ENCODE results near the gene PDIA5. TPM values are rescaled to one million over a fixed set of nuclear protein-coding genes. Genes with fewer than 3 reads are reported as not detected.
"Not testable (repeated sequence)": the region's sequence is repeated elsewhere in the genome, so short reads cannot be mapped to it uniquely, and the experiment has no call there.

Gene PDIA5
- total RNA-seq, 2 experiments from 2014 or later: 7.1 to 7.2 TPM

GRCh38 chr3:123112232-123112631 is 45.4 kb downstream of the PDIA5 start:
- POLR2A ChIA-PET: no interaction called here
- H3K9me3 Mint-ChIP-seq: no peaks in the 10 kb centered on the region
- no peak overlapping the region for H3K4me3 Mint-ChIP-seq
- peaks cover 3% of the 10 kb centered on the region for H3K36me3 Mint-ChIP-seq
- ATAC-seq (ENCODE audit: low read depth): no peak
- DNase-seq: no peak
- peaks cover 13% of the 10 kb centered on the region for H3K4me1 Mint-ChIP-seq
- H3K27me3 Mint-ChIP-seq: no peaks in the 10 kb centered on the region
- no peak overlapping the region for H3K27ac Mint-ChIP-seq

DNA sequence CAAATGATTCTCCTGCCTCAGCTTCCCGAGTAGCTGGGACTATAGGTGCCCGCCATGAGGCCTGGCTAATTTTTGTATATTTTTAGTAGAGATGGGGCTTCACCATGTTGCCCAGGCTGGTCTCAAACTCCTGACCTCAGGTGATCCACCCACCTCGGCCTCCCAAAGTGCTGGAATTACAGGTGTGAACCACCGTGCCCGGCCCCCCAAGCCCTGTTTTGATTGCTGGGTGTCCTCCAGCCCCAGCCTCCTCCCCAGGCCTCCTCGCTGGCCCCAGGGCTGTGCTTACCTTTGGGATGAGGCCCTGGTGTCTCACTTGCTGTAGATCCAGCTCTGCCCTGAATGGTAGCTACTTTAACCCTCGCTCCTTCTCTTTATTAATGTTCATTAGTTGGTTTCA is 45.8 kb downstream of the PDIA5 start:
- H3K9me3 Mint-ChIP-seq; H3K36me3 Mint-ChIP-seq; H3K4me3 Mint-ChIP-seq; POLR2A ChIA-PET; H3K27me3 Mint-ChIP-seq; H3K27ac Mint-ChIP-seq; ATAC-seq (ENCODE audit: low read depth); DNase-seq: not testable (repeated sequence)
- peaks cover 13% of the 10 kb centered on the region for H3K4me1 Mint-ChIP-seq

GRCh38 chr3:123113889-123114450 is 47.1 kb downstream of the PDIA5 start:
- Mint-ChIP-seq H3K27ac (peak overlapping the region; percentile 20), H3K9me3 (no peaks in the 10 kb centered on the region), H3K4me1 (peaks cover 13% of the 10 kb centered on the region), H3K27me3 (no peaks in the 10 kb centered on the region), H3K4me3 (no peak overlapping the region), H3K36me3 (peaks cover 2% of the 10 kb centered on the region)
- POLR2A ChIA-PET: no interaction called here
- peak; percentile 57 for ATAC-seq (ENCODE audit: low read depth)
- no peak for DNase-seq

- DNase-seq: no peak
- H3K9me3 Mint-ChIP-seq: no peaks in the 10 kb centered on the region
- POLR2A ChIA-PET: no interaction called here
- no peak overlapping the region for H3K4me3 Mint-ChIP-seq
- H3K27ac Mint-ChIP-seq: no peak overlapping the region
- peaks cover 11% of the 10 kb centered on the region for H3K4me1 Mint-ChIP-seq
- peaks cover 2% of the 10 kb centered on the region for H3K36me3 Mint-ChIP-seq
- no peak for ATAC-seq (ENCODE audit: low read depth)
- no peaks in the 10 kb centered on the region for H3K27me3 Mint-ChIP-seq
These were observed 49.3 kb downstream of the PDIA5 start for GRCh38 chr3:123116116-123116515.

- Mint-ChIP-seq H3K9me3 (no peaks in the 10 kb centered on the region), H3K27me3 (no peaks in the 10 kb centered on the region), H3K36me3 (peaks cover 2% of the 10 kb centered on the region), H3K27ac (no peak overlapping the region), H3K4me1 (peaks cover 4% of the 10 kb centered on the region), H3K4me3 (no peak overlapping the region)
- ATAC-seq (ENCODE audit: low read depth): no peak
- POLR2A ChIA-PET: no interaction called here
- no peak for DNase-seq
These were observed 52.6 kb downstream of the PDIA5 start for GRCh38 chr3:123119388-123119787.

GRCh38 chr3:123119802-123120201 is 53.0 kb downstream of the PDIA5 start:
- Mint-ChIP-seq H3K27ac (no peak overlapping the region), H3K27me3 (no peaks in the 10 kb centered on the region), H3K4me1 (peaks cover 2% of the 10 kb centered on the region), H3K36me3 (peaks cover 2% of the 10 kb centered on the region), H3K4me3 (no peak overlapping the region), H3K9me3 (no peaks in the 10 kb centered on the region)
- POLR2A ChIA-PET: no interaction called here
- ATAC-seq (ENCODE audit: low read depth) (no peak), DNase-seq (no peak)

- Mint-ChIP-seq H3K4me1 (peaks cover 2% of the 10 kb centered on the region), H3K27me3 (no peaks in the 10 kb centered on the region), H3K4me3 (no peak overlapping the region), H3K27ac (no peak overlapping the region), H3K36me3 (peaks cover 2% of the 10 kb centered on the region), H3K9me3 (no peaks in the 10 kb centered on the region)
- POLR2A ChIA-PET: no interaction called here
- DNase-seq: no peak
- no peak for ATAC-seq (ENCODE audit: low read depth)
These were observed 53.7 kb downstream of the PDIA5 start for GRCh38 chr3:123120573-123120972.

DNA sequence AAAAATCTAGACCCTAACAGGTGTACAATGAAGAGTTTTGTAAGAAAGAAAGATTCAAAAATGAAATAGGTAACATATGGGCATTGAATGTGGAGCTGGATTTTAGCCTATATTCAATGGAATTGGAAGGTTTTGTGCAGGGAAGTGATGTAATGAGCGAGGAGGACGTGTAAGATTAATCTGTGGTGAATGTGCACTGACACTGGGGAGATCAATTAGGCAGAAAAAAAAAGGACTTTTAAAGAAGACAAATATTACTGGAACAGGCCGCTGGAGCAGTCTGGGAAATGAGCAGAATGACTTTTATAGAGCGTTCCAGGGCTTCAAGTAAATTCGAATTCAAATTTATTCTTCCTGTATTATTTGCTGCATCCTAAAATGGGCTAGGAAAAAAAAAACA is 55.2 kb downstream of the PDIA5 start:
- Mint-ChIP-seq H3K27ac (no peak overlapping the region), H3K36me3 (peaks cover 2% of the 10 kb centered on the region), H3K27me3 (no peaks in the 10 kb centered on the region), H3K4me1 (peaks cover 2% of the 10 kb centered on the region), H3K4me3 (no peak overlapping the region), H3K9me3 (no peaks in the 10 kb centered on the region)
- POLR2A ChIA-PET: no interaction called here
- ATAC-seq (ENCODE audit: low read depth): no peak
- DNase-seq: no peak

DNA sequence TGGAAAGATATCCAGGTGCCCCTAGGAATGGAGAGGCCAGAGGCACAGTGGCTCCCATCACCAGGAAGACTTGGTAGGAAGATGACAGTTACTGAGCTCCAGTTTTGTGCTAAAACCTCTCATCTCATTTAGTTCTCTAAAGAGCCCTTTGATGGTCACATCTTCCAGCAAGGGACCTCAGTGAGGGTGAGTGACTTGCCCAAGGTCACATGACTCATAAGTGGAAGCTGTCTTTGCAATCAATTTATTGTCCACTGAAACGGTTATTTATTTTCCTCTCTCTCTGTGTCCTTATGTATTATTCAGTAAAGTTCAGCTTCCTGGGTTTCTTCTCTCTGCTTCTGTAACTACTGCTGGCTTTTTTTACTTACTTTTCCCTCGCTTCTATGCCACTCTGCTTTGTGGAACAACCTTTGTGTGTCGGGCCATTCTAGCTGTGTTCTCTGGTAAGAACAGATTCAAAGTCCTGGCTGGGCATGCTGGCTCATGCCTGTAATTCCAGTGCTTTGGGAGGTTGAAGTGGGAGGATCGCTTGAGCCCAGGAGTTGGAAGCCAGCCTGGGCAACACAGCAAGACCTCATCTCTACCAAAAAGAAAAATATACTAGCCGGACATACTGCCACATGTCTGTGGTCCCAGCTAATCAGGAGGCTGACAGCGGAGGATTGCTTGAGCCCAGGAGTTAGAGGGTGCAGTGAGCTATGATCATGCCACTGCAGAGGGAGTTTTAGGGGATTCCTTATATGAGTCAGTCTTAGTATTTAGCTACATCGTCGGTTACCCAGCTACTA is 55.9 kb downstream of the PDIA5 start:
- Mint-ChIP-seq H3K36me3 (no peaks in the 10 kb centered on the region), H3K27me3 (no peaks in the 10 kb centered on the region), H3K4me1 (peaks cover 2% of the 10 kb centered on the region), H3K9me3 (no peaks in the 10 kb centered on the region), H3K4me3 (no peak overlapping the region), H3K27ac (no peak overlapping the region)
- ATAC-seq (ENCODE audit: low read depth) (no peak), DNase-seq (no peak)
- POLR2A ChIA-PET: interaction anchor here (0.6 kb wide), 1 partner anchor 27 kb away, joined by 4 read pairs; no protein-coding TSS in a partner anchor

DNA sequence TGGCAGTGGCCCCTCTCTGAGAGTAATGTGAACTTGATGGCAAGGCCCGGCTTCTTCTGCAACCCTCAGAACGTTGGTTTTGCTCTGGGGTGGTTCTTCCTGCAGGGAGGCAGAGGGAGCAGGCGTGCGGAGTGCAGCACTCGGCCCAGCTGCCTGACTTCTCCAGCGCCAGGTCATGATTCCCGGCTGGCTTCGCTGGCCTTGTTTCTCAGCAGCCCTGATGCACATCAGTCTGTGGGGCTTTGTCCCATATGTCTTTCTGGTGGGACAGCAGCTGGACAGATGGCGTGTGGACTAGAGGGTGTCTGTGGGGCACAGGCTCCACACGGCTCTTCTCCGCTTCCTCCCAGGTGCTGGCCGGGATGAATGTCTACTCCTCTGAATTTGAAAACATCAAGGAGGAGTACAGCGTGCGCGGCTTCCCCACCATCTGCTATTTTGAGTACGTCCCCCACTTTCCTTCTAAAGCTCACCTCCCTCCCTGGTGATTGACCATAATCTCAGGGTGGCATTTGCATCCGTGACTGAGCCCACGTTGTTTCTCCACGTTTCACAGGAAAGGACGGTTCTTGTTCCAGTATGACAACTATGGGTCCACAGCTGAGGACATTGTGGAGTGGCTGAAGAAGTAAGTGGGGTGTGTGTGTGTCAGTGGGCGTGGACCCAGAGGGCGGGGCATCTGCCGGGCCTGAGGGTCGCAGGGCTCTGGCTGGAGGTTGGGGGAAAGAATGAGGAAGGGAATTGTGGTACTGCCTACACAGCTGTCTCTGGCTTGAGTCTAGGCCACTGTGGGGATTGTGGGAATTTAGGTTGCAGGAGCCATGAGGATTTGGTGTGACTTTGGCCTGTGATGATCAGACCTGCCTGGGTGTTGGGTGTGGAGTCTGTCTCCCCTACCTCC is 57.1 kb downstream of the PDIA5 start:
- Mint-ChIP-seq H3K27ac (no peak overlapping the region), H3K4me3 (no peak overlapping the region), H3K4me1 (peaks cover 2% of the 10 kb centered on the region), H3K36me3 (no peaks in the 10 kb centered on the region), H3K9me3 (no peaks in the 10 kb centered on the region), H3K27me3 (no peaks in the 10 kb centered on the region)
- no peak for DNase-seq
- POLR2A ChIA-PET: interaction anchor here (0.6 kb wide), 1 partner anchor 29 kb away, joined by 4 read pairs; no protein-coding TSS in a partner anchor
- ATAC-seq (ENCODE audit: low read depth): no peak

GRCh38 chr3:123124971-123125370 is 58.1 kb downstream of the PDIA5 start:
- no peak for ATAC-seq (ENCODE audit: low read depth)
- POLR2A ChIA-PET: no interaction called here
- H3K9me3 Mint-ChIP-seq: no peaks in the 10 kb centered on the region
- H3K4me1 Mint-ChIP-seq: peaks cover 2% of the 10 kb centered on the region
- H3K36me3 Mint-ChIP-seq: no peaks in the 10 kb centered on the region
- H3K4me3 Mint-ChIP-seq: no peak overlapping the region
- no peaks in the 10 kb centered on the region for H3K27me3 Mint-ChIP-seq
- DNase-seq: no peak
- no peak overlapping the region for H3K27ac Mint-ChIP-seq

DNA sequence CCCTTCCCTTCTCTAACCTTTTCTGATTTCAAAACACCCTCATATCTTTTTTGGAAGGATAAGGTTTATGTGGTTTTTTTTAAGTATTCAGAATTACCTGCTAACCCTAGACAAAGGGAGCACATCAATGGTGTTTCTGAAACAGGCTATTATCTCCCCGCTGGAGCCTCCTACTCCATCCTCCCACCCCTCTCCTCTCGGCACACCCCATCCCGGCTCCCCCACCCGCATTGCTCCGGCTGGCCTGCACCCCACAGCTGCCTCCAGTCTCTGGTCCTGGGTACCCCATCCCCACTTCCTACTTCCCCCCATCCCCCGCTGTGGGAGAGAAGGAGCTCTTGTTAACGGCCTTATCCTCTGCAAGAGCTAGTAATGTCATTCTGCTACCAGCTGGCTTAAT is 59.2 kb downstream of the PDIA5 start:
- no peaks in the 10 kb centered on the region for H3K36me3 Mint-ChIP-seq
- no peak overlapping the region for H3K27ac Mint-ChIP-seq
- no peak for ATAC-seq (ENCODE audit: low read depth)
- H3K4me1 Mint-ChIP-seq: peaks cover 2% of the 10 kb centered on the region
- H3K9me3 Mint-ChIP-seq: no peaks in the 10 kb centered on the region
- no peak overlapping the region for H3K4me3 Mint-ChIP-seq
- no peak for DNase-seq
- H3K27me3 Mint-ChIP-seq: no peaks in the 10 kb centered on the region
- POLR2A ChIA-PET: no interaction called here

DNA sequence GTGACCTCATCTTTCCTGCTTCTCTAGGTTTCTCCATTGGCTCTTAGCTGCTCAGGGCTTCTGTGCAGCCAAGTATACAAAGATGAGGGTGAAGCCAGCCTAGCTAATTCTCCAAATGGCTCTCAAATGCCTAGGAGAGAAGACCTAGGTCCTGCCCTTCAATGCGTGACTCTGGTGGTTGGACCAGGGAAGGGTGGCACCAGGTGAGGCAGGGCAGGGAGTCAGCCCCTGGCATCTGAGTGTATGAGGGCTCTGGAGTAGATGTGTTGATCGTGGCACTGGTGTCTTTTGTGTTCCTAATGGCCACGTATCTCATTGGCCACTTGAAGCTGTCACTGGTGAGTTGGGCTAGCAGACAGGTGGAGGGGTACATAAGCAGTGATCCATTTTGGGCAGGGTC is 59.8 kb downstream of the PDIA5 start:
- H3K4me1 Mint-ChIP-seq: no peaks in the 10 kb centered on the region
- POLR2A ChIA-PET: no interaction called here
- H3K36me3 Mint-ChIP-seq: no peaks in the 10 kb centered on the region
- ATAC-seq (ENCODE audit: low read depth) (no peak), DNase-seq (no peak)
- no peak overlapping the region for H3K4me3 Mint-ChIP-seq
- H3K27me3 Mint-ChIP-seq: no peaks in the 10 kb centered on the region
- H3K9me3 Mint-ChIP-seq: no peaks in the 10 kb centered on the region
- H3K27ac Mint-ChIP-seq: no peak overlapping the region

Data from activated naive CD8-positive, alpha-beta T cell treated with anti-CD3 and anti-CD28 coated beads, Interleukin-2, amount 10 ng/mL, durations not matched to agents 7 days and 5 days (primary cell).